Smooth muscle cell (in vitro differentiated cells): Measurements from ENCODE around the gene TUBA3E. TPM values are rescaled to one million over a fixed set of nuclear protein-coding genes. Genes with fewer than 3 reads are reported as not detected.

ENCODE experiments used
- DNase-seq: peaks from one replicate; lab custom pipeline; 2025; ENCODE audit not compliant: unreplicated experiment; lab: John Stamatoyannopoulos, UW
- H2AFZ ChIP-seq: fragments of 200-600 bp; sonication (generic); 2 replicates; pipeline ENCODE4 v1.6.0; 2016; ENCODE audit warnings: antibody characterized with exemption, low read depth, mild to moderate bottlenecking
- H3F3A ChIP-seq: fragments of 200-600 bp; sonication (generic); 2 replicates; pipeline ENCODE4 v1.6.0; 2017; ENCODE audit warnings: antibody characterized with exemption, low read depth
- H3K27ac ChIP-seq: fragments of 200-600 bp; sonication (generic); 2 replicates; pipeline ENCODE4 v1.5.1; 2016; ENCODE audit warnings: low read depth, mild to moderate bottlenecking
- H3K27me3 ChIP-seq: fragments of 200-600 bp; sonication (generic); 2 replicates; pipeline ENCODE4 v1.6.1; 2016; ENCODE audit warnings: low read depth, mild to moderate bottlenecking
- H3K36me3 ChIP-seq: fragments of 200-600 bp; sonication (generic); 2 replicates; pipeline ENCODE4 v1.5.1; 2016; ENCODE audit warnings: low read depth
- H3K4me1 ChIP-seq: fragments of 200-600 bp; sonication (generic); 2 replicates; pipeline ENCODE4 v1.5.1; 2016; ENCODE audit warnings: low read depth
- H3K4me2 ChIP-seq: fragments of 200-600 bp; sonication (generic); 2 replicates; pipeline ENCODE4 v1.6.0; 2016; ENCODE audit warnings: mild to moderate bottlenecking
- H3K4me3 ChIP-seq: fragments of 200-600 bp; sonication (generic); 2 replicates; pipeline ENCODE4 v1.5.1; 2016; ENCODE audit warnings: mild to moderate bottlenecking
- H3K79me2 ChIP-seq: fragments of 200-600 bp; sonication (generic); 2 replicates; pipeline ENCODE4 v1.6.0; 2016; ENCODE audit warnings: low read depth, mild to moderate bottlenecking
- H3K9ac ChIP-seq: fragments of 200-600 bp; sonication (generic); 2 replicates; pipeline ENCODE4 v1.6.0; 2016; ENCODE audit warnings: low read depth
- H3K9me3 ChIP-seq: fragments of 200-600 bp; sonication (generic); replicated peaks from 2 replicates; pipeline ENCODE4 v1.5.1; 2016; ENCODE audit warnings: low read depth
- H4K20me1 ChIP-seq: fragments of 200-600 bp; sonication (generic); 2 replicates; pipeline ENCODE4 v1.6.0; 2016; ENCODE audit warnings: low read depth
- WGBS: methylation state at CpG from one replicate; pipeline ENCODE4 v1.1.7; 2016; ENCODE audit warnings: low lambda C conversion rate; 5-methylcytosine and 5-hydroxymethylcytosine counted together
- polyA plus RNA-seq: library from polyadenylated mRNA; unstranded; fragments of >200 nt; fragmentation: Nextera tagmentation; extraction: Ambion mirVana; gene quantifications from 2 replicates; pipeline ENCODE4 v1.2.1, GENCODE V29; 2016
- total RNA-seq: library from RNA; depleted of rRNA; stranded (reverse); fragments of >200 nt; gene quantifications from 2 replicates; pipeline ENCODE4 v1.2.3, GENCODE V29; 2014
- TF ChIP-seq, protein P1 (sequence below): fragments of 200-600 bp; sonication (generic); IDR thresholded peaks from 2 replicates; pipeline ENCODE4 v1.5.1; 2017; ENCODE audit warnings: borderline replicate concordance, mild to moderate bottlenecking, antibody characterized with exemption; ENCODE audit not compliant: insufficient read depth, poor library complexity, severe bottlenecking

The TUBA3E gene
- total RNA-seq (not detected in 2 replicates), polyA plus RNA-seq (0.15 TPM in 1 of 2 replicates, not detected in the other)

DNA sequence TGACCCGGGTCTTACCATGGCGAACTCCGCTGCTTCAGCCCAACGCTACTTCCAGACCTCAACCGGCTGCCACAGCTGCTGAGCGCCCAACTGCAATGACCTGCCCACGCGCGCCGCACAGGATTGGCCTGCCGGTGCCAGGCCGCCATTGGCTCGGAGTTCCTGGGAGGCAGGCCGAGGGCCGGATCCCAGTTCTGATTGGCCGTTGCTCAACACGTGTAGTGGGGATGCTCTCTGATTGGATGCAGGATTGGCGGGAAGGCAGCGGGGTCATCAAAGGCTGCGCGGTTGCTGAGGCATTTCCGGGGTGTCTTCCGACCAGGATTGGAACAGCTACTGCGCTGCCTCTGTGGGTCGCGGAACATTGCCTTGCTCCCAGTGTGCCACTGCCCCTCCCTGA is at the start of gene TUBA3E:
TUBA3E (minus strand) TSS at position 97 of the 400 bp plus-strand sequence; CDS start at position 18, 79 bp downstream.
- WGBS: 95% methylated on average over 26 of the region's 26 CpGs
- Histone ChIP-seq H2AFZ (no peak within 1 kb of the TSS), H3K9me3 (no peaks in the 10 kb centered on the region), H3K27ac (no peak within 1 kb of the TSS), H3K36me3 (no peaks in the 10 kb centered on the region), H4K20me1 (no peaks in the 10 kb centered on the region), H3K4me2 (no peak within 1 kb of the TSS), H3K4me1 (no peaks in the 10 kb centered on the region), H3K9ac (no peak within 1 kb of the TSS), H3K27me3 (no peaks in the 10 kb centered on the region), H3F3A (no peaks in the 10 kb centered on the region), H3K79me2 (no peaks in the 10 kb centered on the region), H3K4me3 (no peak within 1 kb of the TSS)
- TF ChIP-seq, protein P1, sequence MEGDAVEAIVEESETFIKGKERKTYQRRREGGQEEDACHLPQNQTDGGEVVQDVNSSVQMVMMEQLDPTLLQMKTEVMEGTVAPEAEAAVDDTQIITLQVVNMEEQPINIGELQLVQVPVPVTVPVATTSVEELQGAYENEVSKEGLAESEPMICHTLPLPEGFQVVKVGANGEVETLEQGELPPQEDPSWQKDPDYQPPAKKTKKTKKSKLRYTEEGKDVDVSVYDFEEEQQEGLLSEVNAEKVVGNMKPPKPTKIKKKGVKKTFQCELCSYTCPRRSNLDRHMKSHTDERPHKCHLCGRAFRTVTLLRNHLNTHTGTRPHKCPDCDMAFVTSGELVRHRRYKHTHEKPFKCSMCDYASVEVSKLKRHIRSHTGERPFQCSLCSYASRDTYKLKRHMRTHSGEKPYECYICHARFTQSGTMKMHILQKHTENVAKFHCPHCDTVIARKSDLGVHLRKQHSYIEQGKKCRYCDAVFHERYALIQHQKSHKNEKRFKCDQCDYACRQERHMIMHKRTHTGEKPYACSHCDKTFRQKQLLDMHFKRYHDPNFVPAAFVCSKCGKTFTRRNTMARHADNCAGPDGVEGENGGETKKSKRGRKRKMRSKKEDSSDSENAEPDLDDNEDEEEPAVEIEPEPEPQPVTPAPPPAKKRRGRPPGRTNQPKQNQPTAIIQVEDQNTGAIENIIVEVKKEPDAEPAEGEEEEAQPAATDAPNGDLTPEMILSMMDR: no peak
- DNase-seq: no peak

DNA sequence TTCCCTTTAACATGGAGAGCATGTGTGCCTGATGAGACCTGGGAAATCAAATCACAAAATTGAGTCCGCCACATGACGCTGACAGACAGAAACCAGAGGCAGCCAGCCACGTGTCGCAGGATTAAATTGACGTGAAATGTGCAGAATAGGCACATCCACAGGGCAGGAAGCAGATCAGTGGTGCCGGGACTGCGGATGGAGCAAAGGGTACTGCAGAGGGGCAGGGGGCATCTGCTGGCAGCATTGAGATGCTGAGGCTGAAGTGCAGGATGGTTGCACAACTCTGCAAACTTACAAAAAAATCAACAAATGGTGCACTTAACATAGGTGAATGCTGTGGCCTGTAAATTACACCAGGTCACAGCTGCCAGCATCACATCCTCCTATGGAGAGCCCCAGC is 48.2 kb upstream of the TUBA3E start:
- no peak overlapping the region for H3K4me3 ChIP-seq

DNA sequence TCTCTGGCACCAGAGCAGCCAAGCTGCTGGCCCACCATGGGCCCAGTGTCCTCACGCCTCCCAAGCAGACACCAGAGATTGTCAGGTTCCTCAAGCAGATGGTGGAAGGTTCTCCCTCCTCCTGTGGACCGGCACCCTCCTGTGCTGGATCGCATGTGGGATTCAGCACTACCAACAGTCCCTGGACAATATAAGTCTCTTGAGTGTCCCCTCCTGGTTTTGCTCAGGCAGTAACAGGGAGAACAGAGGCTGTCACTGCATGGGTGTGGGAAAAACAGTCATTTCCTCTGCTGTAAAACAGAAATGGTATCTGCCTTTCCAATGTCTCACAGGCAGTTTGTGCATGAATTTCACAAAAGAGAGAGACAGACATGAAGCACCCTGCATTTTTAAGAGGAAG is 47.7 kb upstream of the TUBA3E start:
- Histone ChIP-seq H3K27ac (no peak overlapping the region), H2AFZ (no peak overlapping the region), H3F3A (peaks cover 3% of the 10 kb centered on the region), H3K27me3 (peaks cover 10% of the 10 kb centered on the region), H3K4me2 (no peak overlapping the region), H3K4me3 (no peak overlapping the region), H3K79me2 (no peaks in the 10 kb centered on the region), H4K20me1 (no peaks in the 10 kb centered on the region), H3K9me3 (no peaks in the 10 kb centered on the region), H3K9ac (no peak overlapping the region), H3K4me1 (no peaks in the 10 kb centered on the region), H3K36me3 (no peaks in the 10 kb centered on the region)
- WGBS: 77% methylated on average over 3 of the region's 3 CpGs
- no peak for DNase-seq
- TF ChIP-seq, protein P1: no peak

More for the DNA sequence above, 48.2 kb upstream of the TUBA3E start:
- Histone ChIP-seq H3K4me2 (no peak overlapping the region), H2AFZ (no peak overlapping the region), H3K9ac (no peak overlapping the region), H4K20me1 (no peaks in the 10 kb centered on the region), H3K27me3 (peaks cover 10% of the 10 kb centered on the region), H3K36me3 (no peaks in the 10 kb centered on the region), H3K79me2 (no peaks in the 10 kb centered on the region), H3K27ac (no peak overlapping the region), H3K9me3 (no peaks in the 10 kb centered on the region), H3F3A (peaks cover 2% of the 10 kb centered on the region), H3K4me1 (no peaks in the 10 kb centered on the region)
- 47% methylated on average over 7 of the region's 7 CpGs for WGBS
- TF ChIP-seq, protein P1: no peak
- no peak for DNase-seq

DNA sequence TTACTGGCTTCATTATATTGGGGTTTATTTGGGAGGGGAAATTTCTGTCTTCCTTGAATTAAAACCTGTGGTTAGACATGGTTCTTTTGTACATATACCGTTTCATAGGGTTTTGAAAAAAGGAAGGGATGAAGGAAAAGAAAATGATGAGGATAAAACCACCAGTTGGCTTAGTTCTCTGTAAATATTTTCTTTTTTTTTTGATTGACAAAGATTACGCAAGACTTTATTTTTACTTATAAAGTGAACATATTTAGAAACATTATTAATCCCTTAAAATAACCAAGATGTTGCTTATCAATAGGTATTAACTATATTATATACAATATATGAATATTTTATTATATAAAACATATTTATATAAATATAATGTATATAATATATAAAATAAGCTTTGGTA is 45.1 kb upstream of the TUBA3E start:
- Histone ChIP-seq H4K20me1 (no peaks in the 10 kb centered on the region), H3K4me2 (no peak overlapping the region), H3K4me3 (no peak overlapping the region), H3K9me3 (no peaks in the 10 kb centered on the region), H3K9ac (no peak overlapping the region), H3K79me2 (no peaks in the 10 kb centered on the region), H3K36me3 (no peaks in the 10 kb centered on the region), H3K27me3 (no peaks in the 10 kb centered on the region), H3K27ac (no peak overlapping the region), H3K4me1 (no peaks in the 10 kb centered on the region), H2AFZ (no peak overlapping the region), H3F3A (peaks cover 3% of the 10 kb centered on the region)
- TF ChIP-seq, protein P1: no peak
- WGBS: 99% methylated on average over 2 of the region's 2 CpGs
- no peak for DNase-seq
